Activated CD4-positive, alpha-beta T cell treated with anti-CD3 and anti-CD28 coated beads for 4 hours (primary cell): ENCODE results near the gene PCDHGC5.

Experiments
- DNase-seq, 2 donors: peaks; one replicate each; pipeline ENCODE4 v3.0.0-alpha.2; 2020

Gene PCDHGC5

GRCh38 chr5:141513627-141514329 is 24.9 kb downstream of the PCDHGC5 start:
- peak; percentile 70 to 80 for DNase-seq

GRCh38 chr5:141514330-141515133 is 25.7 kb downstream of the PCDHGC5 start:
- DNase-seq = no peak

GRCh38 chr5:141515141-141515540 is 26.3 kb downstream of the PCDHGC5 start:
- no peak for DNase-seq

GRCh38 chr5:141515946-141516671 is 27.2 kb downstream of the PCDHGC5 start:
- DNase-seq = no peak

GRCh38 chr5:141516672-141517025 is 27.8 kb downstream of the PCDHGC5 start:
- DNase-seq = no peak

GRCh38 chr5:141517312-141517711 is 28.4 kb downstream of the PCDHGC5 start:
- no peak for DNase-seq

GRCh38 chr5:141517880-141518617 is 29.2 kb downstream of the PCDHGC5 start:
- DNase-seq = no peak

GRCh38 chr5:141518618-141519015 is 29.7 kb downstream of the PCDHGC5 start:
- DNase-seq = no peak

- DNase-seq = no peak
Observed at GRCh38 chr5:141519605-141520565, 31.0 kb downstream of the PCDHGC5 start.

GRCh38 chr5:141521244-141521781 is 32.4 kb downstream of the PCDHGC5 start:
- no peak for DNase-seq

GRCh38 chr5:141522301-141522700 is 33.4 kb downstream of the PCDHGC5 start:
- no peak for DNase-seq

- no peak for DNase-seq
Observed at GRCh38 chr5:141523991-141524390, 35.1 kb downstream of the PCDHGC5 start.

GRCh38 chr5:141524604-141525597 is 36.0 kb downstream of the PCDHGC5 start:
- peak; percentile 39 to 44 for DNase-seq

- DNase-seq = no peak
Observed at GRCh38 chr5:141525653-141526052, 36.8 kb downstream of the PCDHGC5 start.

- DNase-seq = no peak
Observed at GRCh38 chr5:141527426-141527825, 38.5 kb downstream of the PCDHGC5 start.

- DNase-seq = no peak
Observed at GRCh38 chr5:141528291-141528984, 39.6 kb downstream of the PCDHGC5 start.

- DNase-seq = no peak
Observed at GRCh38 chr5:141529002-141529401, 40.1 kb downstream of the PCDHGC5 start.

- DNase-seq = no peak
Observed at GRCh38 chr5:141529873-141530272, 41.0 kb downstream of the PCDHGC5 start.

- DNase-seq = no peak
Observed at GRCh38 chr5:141532726-141533125, 43.8 kb downstream of the PCDHGC5 start.

- DNase-seq = no peak
Observed at GRCh38 chr5:141533897-141534296, 45.0 kb downstream of the PCDHGC5 start.
